Endodermal cell (in vitro differentiated cells): Measurements from ENCODE around the gene CYB561D2. TPM values are rescaled to one million over a fixed set of nuclear protein-coding genes. Genes with fewer than 3 reads are reported as not detected.

ENCODE experiments used
- DNase-seq: peaks from one replicate; pipeline ENCODE4 v3.0.0-alpha.2; 2017
- H3K27ac ChIP-seq: 2 replicates; pipeline ENCODE4 v1.5.1; 2013; ENCODE audit warnings: mild to moderate bottlenecking, low read depth, low read length, moderate library complexity
- H3K27me3 ChIP-seq: 2 replicates; pipeline ENCODE4 v1.6.1; 2013; ENCODE audit warnings: mild to moderate bottlenecking, low read length, moderate library complexity; ENCODE audit not compliant: insufficient read depth, control insufficient read depth, poor library complexity, severe bottlenecking
- H3K36me3 ChIP-seq: 2 replicates; pipeline ENCODE4 v1.7.0; 2013; ENCODE audit warnings: mild to moderate bottlenecking, low read length, moderate library complexity; ENCODE audit not compliant: control insufficient read depth, insufficient read depth
- H3K4me1 ChIP-seq: one replicate; pipeline ENCODE4 v1.7.0; 2013; ENCODE audit warnings: low read length; ENCODE audit not compliant: control insufficient read depth, insufficient read depth
- H3K4me3 ChIP-seq: 2 replicates; pipeline ENCODE4 v1.5.1; 2013; ENCODE audit warnings: mild to moderate bottlenecking, low read length, moderate library complexity
- H3K9ac ChIP-seq: 2 replicates; pipeline ENCODE4 v1.6.1; 2013; ENCODE audit warnings: mild to moderate bottlenecking, low read length, moderate library complexity; ENCODE audit not compliant: poor library complexity, severe bottlenecking; ENCODE audit errors: extremely low read depth
- H3K9me3 ChIP-seq: 2 replicates; pipeline ENCODE4 v1.6.1; 2013; ENCODE audit warnings: mild to moderate bottlenecking, low read length, moderate library complexity; ENCODE audit not compliant: control insufficient read depth
- H3K27ac Mint-ChIP-seq: 2 replicates; pipeline ENCODE4 v1.8.0; 2020; ENCODE audit warnings: mixed read lengths
- H3K27me3 Mint-ChIP-seq: 2 replicates; pipeline ENCODE4 v1.8.0; 2021; ENCODE audit warnings: mild to moderate bottlenecking, mixed read lengths; ENCODE audit not compliant: insufficient read depth
- H3K36me3 Mint-ChIP-seq: 2 replicates; pipeline ENCODE4 v1.8.0; 2020; ENCODE audit warnings: low read depth, mixed read lengths
- H3K4me1 Mint-ChIP-seq: 2 replicates; pipeline ENCODE4 v1.8.0; 2020; ENCODE audit warnings: mixed read lengths
- H3K4me3 Mint-ChIP-seq: 2 replicates; pipeline ENCODE4 v1.8.0; 2020; ENCODE audit warnings: mild to moderate bottlenecking, moderate library complexity, mixed read lengths
- H3K9me3 Mint-ChIP-seq: 2 replicates; pipeline ENCODE4 v1.8.0; 2020; ENCODE audit warnings: mild to moderate bottlenecking, mixed read lengths
- CTCF ChIP-seq: fragments of 200-600 bp; sonication (generic); conservative IDR thresholded peaks from 2 replicates; pipeline ENCODE4 v1.5.0; 2021; ENCODE audit warnings: antibody characterized with exemption, mild to moderate bottlenecking
- WGBS, 2 experiments: methylation state at CpG; one replicate each; pipeline versions ENCODE4 v1.1.5 to v1.1.7; 2013; ENCODE audit warnings: missing lambda C conversion rate in 2 of 2, mixed read lengths in 1 of 2; ENCODE audit not compliant: insufficient coverage in 1 of 2, insufficient read length in 1 of 2; 5-methylcytosine and 5-hydroxymethylcytosine counted together
- total RNA-seq, 2 donors: library from RNA; stranded (reverse); fragmentation: NEBNext Ultra II Directional in 1 of 2; extraction: Animal tissue kit (Norgen Biotek cat#: 25700) in 1 of 2; gene quantifications; 2 replicates in 1 of 2; 3 replicates in 1 of 2; pipeline ENCODE4 v1.2.1, GENCODE V29; 2021

CYB561D2 gene
- total RNA-seq, 2 donors from 2014 or later, result 8.5 to 14.6 TPM

- Histone ChIP-seq H3K36me3 (no peaks in the 10 kb centered on the region), H3K4me1 (peaks cover 8% of the 10 kb centered on the region), H3K27ac (peak overlapping the region; percentile 38), H3K9me3 (no peaks in the 10 kb centered on the region), H3K4me3 (no peak overlapping the region), H3K9ac (no peak overlapping the region), H3K27me3 (no peaks in the 10 kb centered on the region)
- Mint-ChIP-seq H3K27me3 (no peaks in the 10 kb centered on the region), H3K4me3 (no peak overlapping the region), H3K4me1 (peaks cover 10% of the 10 kb centered on the region), H3K9me3 (no peaks in the 10 kb centered on the region), H3K36me3 (no peaks in the 10 kb centered on the region), H3K27ac (no peak overlapping the region)
- 85 to 89% methylated on average over 8 of the region's 8 CpGs for WGBS, 2 experiments
- no peak for DNase-seq
- peak; percentile 19 for TF ChIP-seq CTCF
These were observed 21.7 kb downstream of the CYB561D2 start for GRCh38 chr3:50372349-50372748.

GRCh38 chr3:50373146-50374051 is 22.7 kb downstream of the CYB561D2 start:
- Histone ChIP-seq H3K4me1 (peaks cover 8% of the 10 kb centered on the region), H3K27me3 (no peaks in the 10 kb centered on the region), H3K9me3 (no peaks in the 10 kb centered on the region), H3K9ac (no peak overlapping the region), H3K27ac (peak overlapping the region; percentile 38), H3K36me3 (no peaks in the 10 kb centered on the region), H3K4me3 (no peak overlapping the region)
- Mint-ChIP-seq H3K27me3 (no peaks in the 10 kb centered on the region), H3K4me3 (no peak overlapping the region), H3K9me3 (no peaks in the 10 kb centered on the region), H3K4me1 (peaks cover 10% of the 10 kb centered on the region), H3K36me3 (no peaks in the 10 kb centered on the region), H3K27ac (no peak overlapping the region)
- 54 to 67% methylated on average over 5 to 12 of the region's 12 CpGs for WGBS, 2 experiments
- no peak for TF ChIP-seq CTCF
- peak; percentile 66 for DNase-seq

- no peaks in the 10 kb centered on the region for H3K27me3 ChIP-seq
- no peak overlapping the region for H3K9ac ChIP-seq
- DNase-seq, result no peak
- peaks cover 10% of the 10 kb centered on the region for H3K4me1 Mint-ChIP-seq
- no peaks in the 10 kb centered on the region for H3K36me3 Mint-ChIP-seq
- no peaks in the 10 kb centered on the region for H3K9me3 ChIP-seq
- H3K4me3 Mint-ChIP-seq, result no peak overlapping the region
- TF ChIP-seq CTCF, result no peak
- H3K27ac ChIP-seq, result peak overlapping the region; percentile 63
- peaks cover 8% of the 10 kb centered on the region for H3K4me1 ChIP-seq
- H3K36me3 ChIP-seq, result no peaks in the 10 kb centered on the region
- H3K9me3 Mint-ChIP-seq, result no peaks in the 10 kb centered on the region
- no peak overlapping the region for H3K4me3 ChIP-seq
- WGBS, 2 experiments, result 73 to 86% methylated on average over 7 to 22 of the region's 22 CpGs
- no peak overlapping the region for H3K27ac Mint-ChIP-seq
- no peaks in the 10 kb centered on the region for H3K27me3 Mint-ChIP-seq
These were observed 23.9 kb downstream of the CYB561D2 start for GRCh38 chr3:50374363-50375257.
